OCI-LY1 (cell line): ENCODE data around the gene METAP1D.

Experiments used
- H2AFZ ChIP-seq: fragments of 200-600 bp; sonication (generic), shearing (Covaris generic); 2 replicates; pipeline ENCODE4 v1.6.0; 2014; ENCODE audit warnings: antibody characterized with exemption, mild to moderate bottlenecking, low read length
- H3F3A ChIP-seq: fragments of 200-600 bp; sonication (generic), shearing (Covaris generic); 2 replicates; pipeline ENCODE4 v1.6.0; 2014; ENCODE audit warnings: mild to moderate bottlenecking, antibody characterized with exemption, low read length, moderate library complexity; ENCODE audit not compliant: insufficient read depth
- H3K27ac ChIP-seq: fragments of 200-600 bp; sonication (generic); 2 replicates; pipeline ENCODE4 v1.5.1; 2014; ENCODE audit warnings: low read length, mixed run types, mild to moderate bottlenecking, low read depth; ENCODE audit not compliant: poor library complexity, severe bottlenecking
- H3K27me3 ChIP-seq: fragments of 200-600 bp; sonication (generic); 2 replicates; pipeline ENCODE4 v1.6.0; 2014; ENCODE audit warnings: antibody characterized with exemption, mild to moderate bottlenecking, low read length, moderate library complexity; ENCODE audit not compliant: insufficient read depth
- H3K36me3 ChIP-seq: fragments of 200-600 bp; sonication (generic); 2 replicates; pipeline ENCODE4 v1.6.1; 2014; ENCODE audit warnings: mild to moderate bottlenecking, antibody characterized with exemption, low read length, moderate library complexity, mixed read lengths; ENCODE audit not compliant: insufficient read depth
- H3K4me1 ChIP-seq: fragments of 200-600 bp; sonication (generic); 2 replicates; pipeline ENCODE4 v1.5.1; 2014; ENCODE audit warnings: mild to moderate bottlenecking, low read length, moderate library complexity; ENCODE audit not compliant: insufficient read depth, severe bottlenecking
- H3K4me2 ChIP-seq: fragments of 200-600 bp; sonication (generic), shearing (Covaris generic); 2 replicates; pipeline ENCODE4 v1.6.1; 2014; ENCODE audit warnings: low read length
- H3K4me3 ChIP-seq: fragments of 200-600 bp; sonication (generic); 2 replicates; pipeline ENCODE4 v1.5.1; 2014; ENCODE audit warnings: low read length, low read depth, mild to moderate bottlenecking, mixed read lengths; ENCODE audit not compliant: poor library complexity, severe bottlenecking
- H3K79me2 ChIP-seq: fragments of 200-600 bp; shearing (Covaris generic); 2 replicates; pipeline ENCODE4 v1.6.1; 2016; ENCODE audit warnings: mixed run types, low read length, mixed read lengths; ENCODE audit not compliant: insufficient read depth
- H3K9ac ChIP-seq: fragments of 200-600 bp; sonication (generic), shearing (Covaris generic); 2 replicates; pipeline ENCODE4 v1.6.1; 2014; ENCODE audit warnings: mild to moderate bottlenecking, low read length, mixed read lengths
- H3K9me2 ChIP-seq: fragments of 200-600 bp; sonication (generic), shearing (Covaris generic); 2 replicates; pipeline ENCODE4 v1.6.1; 2014; ENCODE audit warnings: low read depth, mild to moderate bottlenecking, low read length, mixed read lengths
- H3K9me3 ChIP-seq: fragments of 200-600 bp; shearing (Covaris generic); 2 replicates; pipeline ENCODE4 v1.6.1; 2014; ENCODE audit warnings: low read length, mixed read lengths
- H4K20me1 ChIP-seq: fragments of 200-600 bp; sonication (generic), shearing (Covaris generic); 2 replicates; pipeline ENCODE4 v1.6.0; 2016; ENCODE audit warnings: mild to moderate bottlenecking, low read length; ENCODE audit not compliant: insufficient read depth
- CTCF ChIP-seq: fragments of 200-600 bp; sonication (generic), shearing (Covaris generic); IDR thresholded peaks from 2 replicates; pipeline ENCODE4 v1.5.1; 2017; ENCODE audit warnings: mild to moderate bottlenecking, antibody characterized with exemption, low read length, moderate library complexity, mixed read lengths
- EZH2 ChIP-seq: fragments of 200-600 bp; sonication (generic), shearing (Covaris generic); IDR thresholded peaks from 2 replicates; pipeline ENCODE4 v1.8.0; 2017; ENCODE audit warnings: borderline replicate concordance, mixed run types, mild to moderate bottlenecking, antibody characterized with exemption, low read length, moderate library complexity, mixed read lengths

METAP1D gene

GRCh38 chr2:171956135-171956825, 43.5 kb upstream of the METAP1D start:
- peaks cover 8% of the 10 kb centered on the region; the same call in 1 of the 2 replicates for H3K36me3 ChIP-seq
- TF ChIP-seq EZH2 (no peak), CTCF (no peak)
- no peaks in the 10 kb centered on the region for H3F3A ChIP-seq
- H3K9ac ChIP-seq, result no peak overlapping the region
- H3K79me2 ChIP-seq, result no peaks in the 10 kb centered on the region
- H3K27ac ChIP-seq, result no peak overlapping the region
- no peaks in the 10 kb centered on the region for H4K20me1 ChIP-seq
- no peaks in the 10 kb centered on the region for H3K27me3 ChIP-seq
- H2AFZ ChIP-seq, result no peak overlapping the region
- no peak overlapping the region for H3K4me2 ChIP-seq
- H3K4me1 ChIP-seq, result no peaks in the 10 kb centered on the region
- no peaks in the 10 kb centered on the region for H3K9me3 ChIP-seq
- H3K4me3 ChIP-seq, result no peak overlapping the region
- H3K9me2 ChIP-seq, result no peaks in the 10 kb centered on the region

GRCh38 chr2:171957061-171957460, 42.7 kb upstream of the METAP1D start:
- TF ChIP-seq CTCF (peak; percentile 25; the same call in 1 of the 2 replicates), EZH2 (no peak)
- H3K27ac ChIP-seq, result no peak overlapping the region
- H3K4me1 ChIP-seq, result no peaks in the 10 kb centered on the region
- H3K36me3 ChIP-seq, result peaks cover 12% of the 10 kb centered on the region; the same call in 1 of the 2 replicates
- H3K79me2 ChIP-seq, result no peaks in the 10 kb centered on the region; the same call in 1 of the 2 replicates
- no peak overlapping the region for H3K9ac ChIP-seq
- no peaks in the 10 kb centered on the region for H3F3A ChIP-seq
- no peaks in the 10 kb centered on the region for H3K9me3 ChIP-seq
- no peak overlapping the region for H3K4me3 ChIP-seq
- no peaks in the 10 kb centered on the region for H3K27me3 ChIP-seq
- H3K9me2 ChIP-seq, result no peaks in the 10 kb centered on the region
- no peaks in the 10 kb centered on the region for H4K20me1 ChIP-seq
- H2AFZ ChIP-seq, result no peak overlapping the region
- no peak overlapping the region for H3K4me2 ChIP-seq

DNA sequence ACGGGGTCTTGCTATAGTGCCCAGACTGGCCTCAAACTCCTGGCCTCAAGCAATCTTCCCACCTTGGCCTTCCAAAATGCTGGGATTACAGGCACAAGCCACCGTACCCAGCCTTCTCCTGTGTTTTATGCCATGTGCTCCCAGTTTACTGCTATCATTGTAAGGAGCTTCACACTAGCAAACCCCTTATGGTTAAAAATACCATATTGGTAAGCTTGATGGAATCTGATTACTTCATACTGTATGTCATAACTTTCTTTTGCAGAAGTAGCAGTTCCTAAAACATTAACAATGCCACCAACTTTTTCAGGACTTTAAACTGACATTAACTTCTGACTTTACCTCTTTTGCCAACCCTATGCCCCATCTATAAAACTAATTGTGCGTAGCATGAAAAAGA, 41.3 kb upstream of the METAP1D start:
- Histone ChIP-seq H3K9me2 (no peaks in the 10 kb centered on the region), H3K27me3 (no peaks in the 10 kb centered on the region), H3K79me2 (no peaks in the 10 kb centered on the region; the same call in 1 of the 2 replicates), H2AFZ (no peak overlapping the region), H3K36me3 (peaks cover 4% of the 10 kb centered on the region; the same call in 1 of the 2 replicates), H4K20me1 (no peaks in the 10 kb centered on the region), H3K27ac (no peak overlapping the region), H3F3A (no peaks in the 10 kb centered on the region), H3K4me3 (no peak overlapping the region), H3K9me3 (no peaks in the 10 kb centered on the region), H3K4me2 (no peak overlapping the region), H3K9ac (no peak overlapping the region), H3K4me1 (no peaks in the 10 kb centered on the region)
- TF ChIP-seq EZH2 (no peak), CTCF (no peak)
